IMR-90 (cell line): ENCODE results near the gene RASGRP1. TPM values are rescaled to one million over a fixed set of nuclear protein-coding genes. Genes with fewer than 3 reads are reported as not detected.

Source experiments
- ATAC-seq: fragments of 200-7000 bp; cut with Tn5 transposase; 2 replicates; pipeline ENCODE4 v1.9.1; 2020; ENCODE audit warnings: low read depth, mild to moderate bottlenecking, moderate library complexity
- BruUV-seq: library from RNA; stranded (reverse); fragments of 400-500 nt; replicated peaks from 2 replicates; lab custom pipeline; 2021; lab: Mats Ljungman, UMichigan
- CTCF ChIA-PET: fragments of 300-600 bp; formaldehyde crosslinking; extraction: SDS; loops from one replicate; lab custom pipeline; 2021; ENCODE audit warnings: antibody characterized with exemption; lab: Yijun Ruan, JAX
- POLR2A ChIA-PET: fragments of 300-600 bp; sonication (Branson Sonifier 250); formaldehyde crosslinking; loops from one replicate; lab custom pipeline; 2022; ENCODE audit warnings: antibody characterized with exemption; ENCODE audit not compliant: unreplicated experiment; lab: Charles Lee
- DNase-seq: peaks from one replicate; pipeline ENCODE4 v3.0.0; 2013
- H2AFZ ChIP-seq: replicated peaks from 2 replicates; pipeline ENCODE3; 2013; ENCODE audit warnings: low read length, mild to moderate bottlenecking; ENCODE audit not compliant: poor library complexity
- H2AK5ac ChIP-seq: 2 replicates; pipeline ENCODE4 v1.6.1; 2013; ENCODE audit warnings: low read depth, low read length, inconsistent platforms
- H2AK9ac ChIP-seq: replicated peaks from 2 replicates; pipeline ENCODE3; 2013; ENCODE audit warnings: mild to moderate bottlenecking, low read depth, low read length, moderate library complexity; ENCODE audit not compliant: poor library complexity
- H2BK120ac ChIP-seq: 2 replicates; pipeline ENCODE4 v1.6.1; 2013; ENCODE audit warnings: low read depth, low read length, inconsistent platforms
- H2BK15ac ChIP-seq: 3 replicates; pipeline ENCODE4 v1.6.1; 2013; ENCODE audit warnings: low read depth, low read length, inconsistent platforms
- H2BK20ac ChIP-seq: 2 replicates; pipeline ENCODE4 v1.6.1; 2013; ENCODE audit warnings: low read depth, mild to moderate bottlenecking, inconsistent platforms, low read length, moderate library complexity
- H2BK5ac ChIP-seq: 2 replicates; pipeline ENCODE4 v1.6.1; 2013; ENCODE audit warnings: mild to moderate bottlenecking, low read depth, low read length, inconsistent platforms; ENCODE audit not compliant: poor library complexity, severe bottlenecking
- H3K14ac ChIP-seq: replicated peaks from 2 replicates; pipeline ENCODE4 v1.6.1; 2013; ENCODE audit warnings: low read depth, low read length, inconsistent platforms
- H3K18ac ChIP-seq: 2 replicates; pipeline ENCODE4 v1.6.1; 2013; ENCODE audit warnings: low read depth, low read length, control low read depth
- H3K23ac ChIP-seq: 2 replicates; pipeline ENCODE4 v1.6.1; 2013; ENCODE audit warnings: low read depth, low read length, inconsistent platforms
- H3K27ac ChIP-seq: 2 replicates; pipeline ENCODE4 v1.5.1; 2013; ENCODE audit warnings: mild to moderate bottlenecking, control low read depth, low read length; ENCODE audit not compliant: insufficient read depth
- H3K27me3 ChIP-seq: 2 replicates; pipeline ENCODE4 v1.6.1; 2013; ENCODE audit warnings: low read length; ENCODE audit not compliant: control insufficient read depth, insufficient read depth
- H3K36me3 ChIP-seq: 2 replicates; pipeline ENCODE4 v1.6.1; 2013; ENCODE audit warnings: low read length, mixed read lengths; ENCODE audit not compliant: control insufficient read depth, insufficient read depth
- H3K4ac ChIP-seq: 2 replicates; pipeline ENCODE4 v1.6.1; 2013; ENCODE audit warnings: low read depth, low read length, inconsistent platforms
- H3K4me1 ChIP-seq: 2 replicates; pipeline ENCODE4 v1.6.1; 2013; ENCODE audit warnings: low read length, mixed read lengths; ENCODE audit not compliant: control insufficient read depth, insufficient read depth
- H3K4me2 ChIP-seq: 2 replicates; pipeline ENCODE4 v1.6.1; 2013; ENCODE audit warnings: low read depth, mild to moderate bottlenecking, control low read depth, low read length, moderate library complexity
- H3K4me3 ChIP-seq: 2 replicates; pipeline ENCODE4 v1.5.1; 2013; ENCODE audit warnings: low read depth, mild to moderate bottlenecking, control low read depth, low read length, moderate library complexity; ENCODE audit not compliant: insufficient read depth
- H3K56ac ChIP-seq: 2 replicates; pipeline ENCODE4 v1.6.1; 2013; ENCODE audit warnings: low read length, inconsistent platforms; ENCODE audit not compliant: insufficient read depth; ENCODE audit errors: extremely low read depth
- H3K79me1 ChIP-seq, 2 experiments: 2 replicates each; pipeline ENCODE4 v1.6.1; 2013; ENCODE audit warnings: low read length in 2 of 2, inconsistent platforms in 1 of 2, low read depth in 1 of 2
- H3K9ac ChIP-seq: 2 replicates; pipeline ENCODE4 v1.6.1; 2013; ENCODE audit warnings: low read depth, low read length, control low read depth
- H3K9me1 ChIP-seq: 2 replicates; pipeline ENCODE4 v1.6.1; 2013; ENCODE audit warnings: low read length, inconsistent platforms; ENCODE audit not compliant: insufficient read depth
- H3K9me3 ChIP-seq: 2 replicates; pipeline ENCODE4 v1.6.1; 2013; ENCODE audit warnings: low read length; ENCODE audit not compliant: control insufficient read depth, insufficient read depth
- H4K20me1 ChIP-seq: 2 replicates; pipeline ENCODE4 v1.6.1; 2013; ENCODE audit warnings: low read length, inconsistent platforms; ENCODE audit not compliant: insufficient read depth
- H4K5ac ChIP-seq: 2 replicates; pipeline ENCODE4 v1.6.1; 2013; ENCODE audit warnings: mild to moderate bottlenecking, low read depth, low read length, control low read depth
- H4K8ac ChIP-seq, 2 experiments: 2 replicates each; pipeline ENCODE4 v1.6.1; 2013; ENCODE audit warnings: low read depth in 2 of 2, low read length in 2 of 2, control low read depth in 1 of 2, inconsistent platforms in 1 of 2
- H4K91ac ChIP-seq: 2 replicates; pipeline ENCODE4 v1.6.1; 2013; ENCODE audit warnings: low read depth, low read length, inconsistent platforms; ENCODE audit not compliant: insufficient read depth
- CEBPB ChIP-seq: IDR thresholded peaks from 2 replicates; pipeline ENCODE4 v1.6.1; 2012; ENCODE audit warnings: low read depth, low read length, improper control_type of control experiment
- CHD1 ChIP-seq: IDR thresholded peaks from 2 replicates; pipeline ENCODE4 v1.6.1; 2012; ENCODE audit warnings: low read depth, low read length, improper control_type of control experiment
- CTCF ChIP-seq: conservative IDR thresholded peaks from 2 replicates; pipeline ENCODE4 v1.5.1; 2012; ENCODE audit warnings: mild to moderate bottlenecking, low read depth, low read length, improper control_type of control experiment
- ELK1 ChIP-seq: fragments of 150-350 bp; IDR thresholded peaks from 2 replicates; pipeline ENCODE4 v1.6.1; 2016; ENCODE audit warnings: low read depth, mild to moderate bottlenecking, low read length, moderate library complexity, borderline replicate concordance
- FOS ChIP-seq: fragments of 150-350 bp; IDR thresholded peaks from 2 replicates; pipeline ENCODE4 v1.6.1; 2016; ENCODE audit warnings: low read depth, low read length
- MAFK ChIP-seq: IDR thresholded peaks from 2 replicates; pipeline ENCODE4 v1.6.1; 2012; ENCODE audit warnings: low read depth, low read length, improper control_type of control experiment
- MAZ ChIP-seq: IDR thresholded peaks from 2 replicates; pipeline ENCODE4 v1.6.1; 2012; ENCODE audit warnings: low read depth, mild to moderate bottlenecking, low read length, improper control_type of control experiment, moderate library complexity, borderline replicate concordance
- MXI1 ChIP-seq: IDR thresholded peaks from 2 replicates; pipeline ENCODE4 v1.6.1; 2012; ENCODE audit warnings: low read depth, mild to moderate bottlenecking, low read length, moderate library complexity, borderline replicate concordance
- NFE2L2 ChIP-seq: fragments of 150-350 bp; IDR thresholded peaks from 2 replicates; pipeline ENCODE4 v1.6.1; 2016; ENCODE audit warnings: low read depth, mild to moderate bottlenecking, low read length
- POLR2A ChIP-seq: IDR thresholded peaks from 2 replicates; pipeline ENCODE4 v1.6.1; 2012; ENCODE audit warnings: mild to moderate bottlenecking, low read depth, low read length
- RAD21 ChIP-seq: IDR thresholded peaks from 2 replicates; pipeline ENCODE4 v1.6.1; 2012; ENCODE audit warnings: low read length, improper control_type of control experiment
- RCOR1 ChIP-seq: IDR thresholded peaks from 2 replicates; pipeline ENCODE4 v1.6.1; 2012; ENCODE audit warnings: mild to moderate bottlenecking, low read length, improper control_type of control experiment; ENCODE audit not compliant: insufficient replicate concordance
- RFX5 ChIP-seq: IDR thresholded peaks from 2 replicates; pipeline ENCODE4 v1.8.0; 2012; ENCODE audit warnings: low read depth, mild to moderate bottlenecking, low read length, moderate library complexity
- USF2 ChIP-seq: fragments of 150-350 bp; IDR thresholded peaks from 2 replicates; pipeline ENCODE4 v1.6.1; 2017; ENCODE audit warnings: mild to moderate bottlenecking, antibody characterized with exemption, low read length, low read depth
- WGBS, 2 experiments: methylation state at CpG; one replicate each; pipeline versions ENCODE4 v1.1.5 to v1.1.7; 2013; ENCODE audit warnings: missing lambda C conversion rate in 2 of 2; ENCODE audit not compliant: insufficient read length in 1 of 2; ENCODE audit errors: extremely low coverage in 2 of 2; 5-methylcytosine and 5-hydroxymethylcytosine counted together
- dilution Hi-C: fragments of 300-500 bp; cut with HindIII; formaldehyde crosslinking; loops from one replicate; pipeline ENCODE4 v1.14.3; 2018; ENCODE audit warnings: low sequenced_read_pairs; ENCODE audit not compliant: unreplicated experiment
- in situ Hi-C: fragments of 300-500 bp; cut with MboI; formaldehyde crosslinking; loops from 3 replicates; pipeline ENCODE4 v1.14.3; 2019; ENCODE audit warnings: low sequenced_read_pairs, inconsistent platforms, mixed read lengths
- intact Hi-C: fragments of 100-400 bp; cut with micrococcal nuclease; formaldehyde crosslinking; loops from 2 replicates; pipeline ENCODE4 v1.10.0; 2022
- polyA plus RNA-seq, 3 experiments: library from polyadenylated mRNA; depleted of rRNA; stranded (reverse); fragments of >200 nt; gene quantifications; 2 replicates each; pipeline ENCODE4 v1.2.3, GENCODE V29; 2012; ENCODE audit warnings: low replicate concordance in 1 of 3
- total RNA-seq: library from RNA; depleted of rRNA; stranded (reverse); fragments of >200 nt; gene quantifications from 2 replicates; pipeline ENCODE4 v1.2.3, GENCODE V29; 2012

Gene RASGRP1
- total and polyA plus RNA-seq, 2 of the 4 experiments (the other 2 are of a cell fraction), result 1.4 to 3.2 TPM

GRCh38 chr15:38490242-38490922 is 74.2 kb downstream of the RASGRP1 start:
- Histone ChIP-seq H3K4ac (peak overlapping the region; percentile 97; the same call in 1 of the 2 replicates), H4K5ac (peak overlapping the region; percentile 98), H3K9me3 (no peaks in the 10 kb centered on the region), H2BK5ac (peak overlapping the region; percentile 100), H4K8ac (peak overlapping the region; percentile 86 to 98), H4K20me1 (no peaks in the 10 kb centered on the region), H3K18ac (peak overlapping the region; percentile 96), H3K56ac (peak overlapping the region; percentile 94), H2AK5ac (peak overlapping the region; percentile 76), H3K79me1 (peaks cover 0 to 4% of the 10 kb centered on the region in 2 experiments; a peak in 2 of 4 replicates), H3K23ac (peak overlapping the region; percentile 81), H3K9me1 (no peaks in the 10 kb centered on the region), H3K27me3 (no peaks in the 10 kb centered on the region), H3K27ac (peak overlapping the region; percentile 93), H2BK15ac (peak overlapping the region; percentile 96), H2BK120ac (peak overlapping the region; percentile 99), H3K9ac (peak overlapping the region; percentile 73), H2AK9ac (no peak overlapping the region), H2BK20ac (peak overlapping the region; percentile 99), H3K4me2 (peak overlapping the region; percentile 82), H3K4me3 (no peak overlapping the region), H2AFZ (no peak overlapping the region), H3K36me3 (no peaks in the 10 kb centered on the region), H4K91ac (peak overlapping the region; percentile 96), H3K4me1 (peaks cover 12% of the 10 kb centered on the region), H3K14ac (peak overlapping the region; percentile 98)
- dilution Hi-C loops, result no loop called here
- WGBS, 2 experiments, result no CpG with 5 or more reads among the region's 3 CpGs
- POLR2A ChIA-PET, result interaction anchor here (0.6 kb wide), 1 partner anchor 1368 kb away, joined by 5 read pairs; no protein-coding TSS in a partner anchor
- peak; percentile 87 for ATAC-seq
- intact Hi-C loops, result loop anchor here (5.0 kb wide), 1 partner anchor 57 kb away; no protein-coding TSS in a partner anchor
- CTCF ChIA-PET, result interaction anchor here (1.1 kb wide), 1 partner anchor 74 kb away, joined by 5 read pairs; the partner anchor contains the start of gene RASGRP1
- DNase-seq, result peak; percentile 87
- TSS peak; percentile 58 for BruUV-seq
- in situ Hi-C loops, result no loop called here
- TF ChIP-seq RAD21, result no peak
- no peak for TF ChIP-seq ELK1
- TF ChIP-seq MAFK, result 0 out of 2 replicates have a peak, but pooled peaks have one; percentile 1
- no peak for TF ChIP-seq RFX5
- TF ChIP-seq USF2, result no peak
- no peak for TF ChIP-seq NFE2L2
- no peak for TF ChIP-seq MXI1
- TF ChIP-seq CHD1, result no peak
- no peak for TF ChIP-seq RCOR1
- TF ChIP-seq CTCF, result no peak
- no peak for TF ChIP-seq POLR2A
- no peak for TF ChIP-seq FOS
- no peak for TF ChIP-seq MAZ
- TF ChIP-seq CEBPB, result no peak
